ENCODE data around the gene ABCC1. TPM values are rescaled to one million over a fixed set of nuclear protein-coding genes. Genes with fewer than 3 reads are reported as not detected.

Gene ABCC1
- polyA plus RNA-seq, 1 of the 3 experiments (the other 2 are of a cell fraction) = 23.7 TPM

DNA sequence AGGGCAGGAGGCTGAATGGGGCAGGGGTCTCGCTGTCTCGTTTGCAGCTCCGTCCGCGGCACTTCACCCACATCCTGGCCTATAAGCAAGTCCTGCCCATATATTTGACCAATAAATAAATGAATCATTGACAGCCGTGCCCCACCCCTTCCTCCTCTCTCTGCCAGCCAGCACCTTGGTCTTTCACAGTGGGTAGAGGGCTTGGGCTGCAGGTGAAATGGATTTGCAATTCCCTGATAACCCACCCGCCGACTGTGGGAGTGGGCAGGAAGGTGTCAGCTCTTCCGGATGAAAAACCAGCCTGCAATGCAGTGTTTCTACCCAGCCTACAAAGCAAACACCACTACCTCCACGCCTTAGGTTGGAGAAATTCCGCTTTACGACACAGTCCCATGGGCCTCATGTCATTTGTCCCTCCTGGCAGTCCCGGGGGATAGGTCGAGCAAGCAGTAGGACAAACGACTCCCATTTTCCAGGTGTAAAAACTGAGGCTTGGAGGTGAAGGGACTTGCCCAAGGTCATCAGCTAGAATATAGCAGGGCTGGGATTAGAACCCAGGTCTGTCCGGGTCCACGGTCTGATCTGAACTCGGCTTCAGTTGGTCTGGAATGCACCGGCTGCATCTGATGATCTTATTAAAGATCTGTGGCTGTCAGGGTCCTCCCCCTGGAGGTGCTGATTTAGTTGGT lies 79.0 kb downstream of the ABCC1 start:
- H3K27ac ChIP-seq (ENCODE audit: low read depth in 2 of 2, low read length in 1 of 2) = no peak overlapping the region
- H4K20me1 ChIP-seq (ENCODE audit: insufficient read depth) = 0 out of 2 replicates have a peak, but pooled peaks cover 3% of the 10 kb centered on the region
- no peak overlapping the region for H3K9ac ChIP-seq
- no peaks in the 10 kb centered on the region for H3K27me3 ChIP-seq (ENCODE audit: insufficient read depth)
- no peak overlapping the region for H3K4me3 ChIP-seq (ENCODE audit: low read depth in 2 of 2, low read length in 1 of 2)
- H3K4me2 ChIP-seq = no peak overlapping the region
- peaks cover 25% of the 10 kb centered on the region; the same call in 1 of the 2 replicates for H3K79me2 ChIP-seq (ENCODE audit: insufficient read depth)
- H3K36me3 ChIP-seq (replicated peaks in 1 of 2; ENCODE audit: control insufficient read depth in 1 of 2, insufficient read depth in 2 of 2, low read length in 1 of 2) = peaks cover 4 to 13% of the 10 kb centered on the region in 2 experiments
- no peak for DNase-seq
- ChIA-PET CTCF (interaction anchor here (2.1 kb wide), 1 partner anchor 17 kb away, joined by 8 read pairs; no protein-coding TSS in a partner anchor), POLR2A (no interaction called here)
- TF ChIP-seq GATA2 (CRISPR knock-in tag; IDR thresholded peaks at IDR 0.05) = no peak
- TF ChIP-seq MXI1 (IDR thresholded peaks at IDR 0.05; ENCODE audit: low read depth, low read length) = no peak
- TF ChIP-seq, protein P1, sequence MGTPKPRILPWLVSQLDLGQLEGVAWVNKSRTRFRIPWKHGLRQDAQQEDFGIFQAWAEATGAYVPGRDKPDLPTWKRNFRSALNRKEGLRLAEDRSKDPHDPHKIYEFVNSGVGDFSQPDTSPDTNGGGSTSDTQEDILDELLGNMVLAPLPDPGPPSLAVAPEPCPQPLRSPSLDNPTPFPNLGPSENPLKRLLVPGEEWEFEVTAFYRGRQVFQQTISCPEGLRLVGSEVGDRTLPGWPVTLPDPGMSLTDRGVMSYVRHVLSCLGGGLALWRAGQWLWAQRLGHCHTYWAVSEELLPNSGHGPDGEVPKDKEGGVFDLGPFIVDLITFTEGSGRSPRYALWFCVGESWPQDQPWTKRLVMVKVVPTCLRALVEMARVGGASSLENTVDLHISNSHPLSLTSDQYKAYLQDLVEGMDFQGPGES (IDR thresholded peaks at IDR 0.05; ENCODE audit: low read depth, low read length) = no peak
- TF ChIP-seq FOXJ3 (CRISPR knock-in tag; IDR thresholded peaks at IDR 0.05) = no peak
- WGBS (ENCODE audit: low lambda C conversion rate) = 91% methylated on average over 19 of the region's 19 CpGs
- no peak overlapping the region for H2AFZ ChIP-seq (ENCODE audit: low read depth)
- no peaks in the 10 kb centered on the region for H3K9me3 ChIP-seq
- H3K4me1 ChIP-seq (ENCODE audit: control insufficient read depth in 1 of 2, insufficient read depth in 2 of 2, low read depth in 1 of 2, low read length in 1 of 2) = peaks cover 4 to 9% of the 10 kb centered on the region in 2 experiments; a peak in 3 of 4 replicates
- H3F3A ChIP-seq (replicated peaks; ENCODE audit: insufficient read depth) = peaks cover 25% of the 10 kb centered on the region
- no peaks in the 10 kb centered on the region for H3K9me2 ChIP-seq

DNA sequence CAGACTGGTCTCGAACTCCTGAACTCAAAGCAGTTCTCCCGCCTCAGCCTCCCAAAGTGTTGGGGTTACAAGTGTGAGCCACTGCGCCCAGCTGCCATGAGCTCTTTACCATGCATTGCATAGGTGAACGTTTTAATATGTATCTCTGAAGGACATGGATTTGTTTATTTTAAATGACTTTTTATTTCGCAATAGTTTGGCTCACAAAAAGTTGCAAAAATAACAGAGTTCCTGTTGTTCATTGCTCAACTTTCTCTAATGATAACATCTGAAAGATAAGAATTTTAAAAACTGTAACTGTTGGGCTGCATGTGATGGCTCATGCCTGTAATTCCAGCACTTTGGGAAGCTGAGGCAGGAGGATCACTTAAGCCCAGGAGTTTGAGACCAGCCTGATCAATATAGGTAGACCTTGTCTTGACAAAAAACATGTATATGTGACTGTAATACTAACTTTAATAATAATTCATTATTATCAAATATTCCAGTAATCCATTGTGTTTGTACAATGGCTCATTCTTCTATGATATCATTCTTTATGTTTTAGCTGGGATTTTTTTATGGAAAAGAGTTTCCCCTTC lies 80.1 kb downstream of the ABCC1 start:
- ChIA-PET POLR2A (no interaction called here), CTCF (interaction anchor here (2.1 kb wide), 1 partner anchor 16 kb away, joined by 8 read pairs; no protein-coding TSS in a partner anchor)
- Histone ChIP-seq H3K9me2 (no peaks in the 10 kb centered on the region), H4K20me1 (ENCODE audit: insufficient read depth) (0 out of 2 replicates have a peak, but pooled peaks cover 3% of the 10 kb centered on the region), H3F3A (replicated peaks; ENCODE audit: insufficient read depth) (peaks cover 23% of the 10 kb centered on the region), H2AFZ (ENCODE audit: low read depth) (no peak overlapping the region), H3K27me3 (ENCODE audit: insufficient read depth) (no peaks in the 10 kb centered on the region), H3K27ac (ENCODE audit: low read depth in 2 of 2, low read length in 1 of 2) (no peak overlapping the region), H3K9me3 (no peaks in the 10 kb centered on the region), H3K4me1 (ENCODE audit: control insufficient read depth in 1 of 2, insufficient read depth in 2 of 2, low read depth in 1 of 2, low read length in 1 of 2) (peaks cover 4 to 9% of the 10 kb centered on the region in 2 experiments; a peak in 3 of 4 replicates), H3K4me2 (no peak overlapping the region), H3K79me2 (ENCODE audit: insufficient read depth) (peaks cover 24% of the 10 kb centered on the region; the same call in 1 of the 2 replicates), H3K4me3 (ENCODE audit: low read depth in 2 of 2, low read length in 1 of 2) (no peak overlapping the region), H3K9ac (no peak overlapping the region), H3K36me3 (replicated peaks in 1 of 2; ENCODE audit: control insufficient read depth in 1 of 2, insufficient read depth in 2 of 2, low read length in 1 of 2) (peaks cover 4 to 13% of the 10 kb centered on the region in 2 experiments)
- DNase-seq = no peak
- TF ChIP-seq SMC3 (IDR thresholded peaks at IDR 0.05; ENCODE audit: low read depth, low read length) (no peak), MEF2A (IDR thresholded peaks at IDR 0.05; ENCODE audit: borderline replicate concordance, low read depth) (no peak), JUND (IDR thresholded peaks at IDR 0.05) (no peak), RCOR1 (IDR thresholded peaks at IDR 0.05; ENCODE audit: low read length) (no peak), TAF1 (IDR thresholded peaks at IDR 0.05; ENCODE audit: borderline replicate concordance, low read depth, low read length) (no peak), EP300 (IDR thresholded peaks at IDR 0.05; ENCODE audit: borderline replicate concordance in 1 of 2, low read depth in 1 of 2, low read length in 1 of 2) (no peak), EZH2phosphoT487 (IDR thresholded peaks at IDR 0.05; ENCODE audit: borderline replicate concordance, low read depth) (no peak), SIN3A (IDR thresholded peaks at IDR 0.05; ENCODE audit: borderline replicate concordance, low read depth, low read length) (no peak), POLR2AphosphoS5 (IDR thresholded peaks at IDR 0.05; ENCODE audit: low read depth, low read length) (no peak), YY1 (IDR thresholded peaks at IDR 0.05; ENCODE audit: low read depth) (no peak), FOSL2 (IDR thresholded peaks at IDR 0.05; ENCODE audit: borderline replicate concordance, low read depth) (no peak), FOXJ3 (CRISPR knock-in tag; IDR thresholded peaks at IDR 0.05) (no peak)
- TF ChIP-seq, protein P1 (IDR thresholded peaks at IDR 0.05; ENCODE audit: low read depth, low read length) = no peak
- TF ChIP-seq, protein P2, sequence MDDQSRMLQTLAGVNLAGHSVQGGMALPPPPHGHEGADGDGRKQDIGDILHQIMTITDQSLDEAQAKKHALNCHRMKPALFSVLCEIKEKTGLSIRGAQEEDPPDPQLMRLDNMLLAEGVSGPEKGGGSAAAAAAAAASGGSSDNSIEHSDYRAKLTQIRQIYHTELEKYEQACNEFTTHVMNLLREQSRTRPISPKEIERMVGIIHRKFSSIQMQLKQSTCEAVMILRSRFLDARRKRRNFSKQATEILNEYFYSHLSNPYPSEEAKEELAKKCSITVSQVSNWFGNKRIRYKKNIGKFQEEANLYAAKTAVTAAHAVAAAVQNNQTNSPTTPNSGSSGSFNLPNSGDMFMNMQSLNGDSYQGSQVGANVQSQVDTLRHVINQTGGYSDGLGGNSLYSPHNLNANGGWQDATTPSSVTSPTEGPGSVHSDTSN (IDR thresholded peaks at IDR 0.05) = no peak
- TF ChIP-seq, protein P3, sequence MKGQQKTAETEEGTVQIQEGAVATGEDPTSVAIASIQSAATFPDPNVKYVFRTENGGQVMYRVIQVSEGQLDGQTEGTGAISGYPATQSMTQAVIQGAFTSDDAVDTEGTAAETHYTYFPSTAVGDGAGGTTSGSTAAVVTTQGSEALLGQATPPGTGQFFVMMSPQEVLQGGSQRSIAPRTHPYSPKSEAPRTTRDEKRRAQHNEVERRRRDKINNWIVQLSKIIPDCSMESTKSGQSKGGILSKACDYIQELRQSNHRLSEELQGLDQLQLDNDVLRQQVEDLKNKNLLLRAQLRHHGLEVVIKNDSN (IDR thresholded peaks at IDR 0.05; ENCODE audit: borderline replicate concordance, low read depth) = no peak
- TF ChIP-seq, protein P4, sequence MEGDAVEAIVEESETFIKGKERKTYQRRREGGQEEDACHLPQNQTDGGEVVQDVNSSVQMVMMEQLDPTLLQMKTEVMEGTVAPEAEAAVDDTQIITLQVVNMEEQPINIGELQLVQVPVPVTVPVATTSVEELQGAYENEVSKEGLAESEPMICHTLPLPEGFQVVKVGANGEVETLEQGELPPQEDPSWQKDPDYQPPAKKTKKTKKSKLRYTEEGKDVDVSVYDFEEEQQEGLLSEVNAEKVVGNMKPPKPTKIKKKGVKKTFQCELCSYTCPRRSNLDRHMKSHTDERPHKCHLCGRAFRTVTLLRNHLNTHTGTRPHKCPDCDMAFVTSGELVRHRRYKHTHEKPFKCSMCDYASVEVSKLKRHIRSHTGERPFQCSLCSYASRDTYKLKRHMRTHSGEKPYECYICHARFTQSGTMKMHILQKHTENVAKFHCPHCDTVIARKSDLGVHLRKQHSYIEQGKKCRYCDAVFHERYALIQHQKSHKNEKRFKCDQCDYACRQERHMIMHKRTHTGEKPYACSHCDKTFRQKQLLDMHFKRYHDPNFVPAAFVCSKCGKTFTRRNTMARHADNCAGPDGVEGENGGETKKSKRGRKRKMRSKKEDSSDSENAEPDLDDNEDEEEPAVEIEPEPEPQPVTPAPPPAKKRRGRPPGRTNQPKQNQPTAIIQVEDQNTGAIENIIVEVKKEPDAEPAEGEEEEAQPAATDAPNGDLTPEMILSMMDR (IDR thresholded peaks at IDR 0.05) = no peak
- 84% methylated on average over 5 of the region's 5 CpGs for WGBS (ENCODE audit: low lambda C conversion rate)

All from SK-N-SH (cell line).